Gastroesophageal sphincter (tissue), 4 donors: ENCODE measurements around the gene KCTD16. TPM values are rescaled to one million over a fixed set of nuclear protein-coding genes. Genes with fewer than 3 reads are reported as not detected.

Source experiments
- ATAC-seq: fragments of 150-250 bp; one replicate; pipeline ENCODE4 v1.9.1; 2016; ENCODE audit warnings: mild to moderate bottlenecking, moderate library complexity
- H3K27ac ChIP-seq, 4 donors: fragments of 200-600 bp; sonication (generic) in 3 of 4; 1 replicate in 3 of 4; 2 replicates in 1 of 4; pipeline ENCODE4 v1.5.1; 2016 to 2019
- H3K27me3 ChIP-seq: fragments of 200-600 bp; sonication (generic); one replicate; pipeline ENCODE4 v1.5.1; 2019
- H3K36me3 ChIP-seq, 2 donors: fragments of 200-600 bp; sonication (generic); one replicate each; pipeline ENCODE4 v1.5.1; 2019; ENCODE audit warnings: control low read depth in 1 of 2
- H3K4me1 ChIP-seq, 3 donors: fragments of 200-600 bp; sonication (generic); 1 replicate in 2 of 3; 2 replicates in 1 of 3; pipeline ENCODE4 v1.5.1; 2016 to 2019; ENCODE audit warnings: control low read depth in 2 of 3
- H3K4me3 ChIP-seq, 2 donors: fragments of 200-600 bp; sonication (generic); one replicate each; pipeline ENCODE4 v1.5.1; 2019; ENCODE audit warnings: mild to moderate bottlenecking in 1 of 2, moderate library complexity in 1 of 2
- H3K9me3 ChIP-seq, 3 donors: fragments of 200-600 bp; sonication (generic); one replicate each; pipeline ENCODE4 v1.5.1; 2017 to 2019; ENCODE audit warnings: control low read depth in 2 of 3
- EP300 ChIP-seq: sonication (generic); formaldehyde crosslinking; IDR thresholded peaks from one replicate; pipeline ENCODE4 v1.6.1; 2017; ENCODE audit warnings: antibody characterized with exemption, mild to moderate bottlenecking
- POLR2A ChIP-seq, 2 donors: fragments of 450-650 bp; IDR thresholded peaks; one replicate each; pipeline ENCODE4 v1.6.1; 2017; ENCODE audit warnings: antibody characterized with exemption in 2 of 2, mild to moderate bottlenecking in 2 of 2, moderate library complexity in 1 of 2
- POLR2AphosphoS5 ChIP-seq: sonication (generic); formaldehyde crosslinking; IDR thresholded peaks from one replicate; pipeline ENCODE4 v1.6.1; 2017; ENCODE audit warnings: antibody characterized with exemption
- WGBS, 2 donors: methylation state at CpG; one replicate each; pipeline ENCODE4 v1.1.5; 2018; ENCODE audit warnings: low coverage in 1 of 2; 5-methylcytosine and 5-hydroxymethylcytosine counted together
- total RNA-seq, 4 donors: library from RNA; depleted of rRNA; stranded (reverse); fragments of >200 nt; gene quantifications; one replicate each; pipeline ENCODE4 v1.1.0, GENCODE V29; 2016
- TF ChIP-seq, protein P1 (sequence below), 4 experiments: fragments of 200-600 bp in 2 of 4; fragments of 450-650 bp in 2 of 4; sonication (generic) in 1 of 4; IDR thresholded peaks; one replicate each; pipeline ENCODE4 v1.5.1; 2017 to 2019; ENCODE audit warnings: antibody characterized with exemption in 4 of 4, mild to moderate bottlenecking in 2 of 4, moderate library complexity in 2 of 4

Gene KCTD16
- total RNA-seq, 4 donors from 2014 or later: 0.05 to 0.13 (median 0.12) TPM; not detected in 1

DNA sequence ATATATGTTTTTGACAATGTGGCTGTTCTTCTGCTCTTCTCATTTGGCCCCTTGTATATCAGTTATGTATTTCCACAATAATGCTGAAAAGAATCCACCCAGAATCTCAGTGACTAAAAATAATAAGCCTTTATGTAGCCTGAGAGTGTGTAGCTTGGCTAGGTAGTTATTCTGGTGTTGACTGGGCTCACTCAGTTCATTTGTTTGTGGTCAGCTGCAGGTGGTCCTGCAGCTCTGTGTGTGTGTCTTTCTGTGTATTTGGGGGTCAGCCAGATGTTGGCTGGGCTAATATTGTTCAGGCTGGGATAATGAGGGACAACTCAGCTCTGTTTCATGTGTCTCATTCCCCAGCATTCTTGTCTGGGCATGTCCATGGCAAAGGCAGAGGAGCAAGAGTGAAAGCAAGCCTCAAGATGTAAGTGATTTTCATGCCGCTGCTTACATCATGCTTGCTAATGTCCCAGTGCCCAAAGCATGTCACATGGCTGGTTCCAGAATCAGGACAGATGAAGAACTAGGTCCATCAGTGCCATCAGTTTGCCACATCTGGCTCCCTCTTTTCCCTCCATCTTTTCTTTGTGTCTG lies 162.8 kb downstream of the KCTD16 start:
- Histone ChIP-seq H3K27ac (no peak overlapping the region), H3K27me3 (no peaks in the 10 kb centered on the region), H3K36me3 (no peaks in the 10 kb centered on the region), H3K4me1 (no peaks in the 10 kb centered on the region), H3K4me3 (no peak overlapping the region), H3K9me3 (no peaks in the 10 kb centered on the region)
- TF ChIP-seq POLR2AphosphoS5 (no peak), POLR2A (IDR thresholded peaks at IDR 0.05) (no peak), EP300 (no peak)
- TF ChIP-seq, protein P1, sequence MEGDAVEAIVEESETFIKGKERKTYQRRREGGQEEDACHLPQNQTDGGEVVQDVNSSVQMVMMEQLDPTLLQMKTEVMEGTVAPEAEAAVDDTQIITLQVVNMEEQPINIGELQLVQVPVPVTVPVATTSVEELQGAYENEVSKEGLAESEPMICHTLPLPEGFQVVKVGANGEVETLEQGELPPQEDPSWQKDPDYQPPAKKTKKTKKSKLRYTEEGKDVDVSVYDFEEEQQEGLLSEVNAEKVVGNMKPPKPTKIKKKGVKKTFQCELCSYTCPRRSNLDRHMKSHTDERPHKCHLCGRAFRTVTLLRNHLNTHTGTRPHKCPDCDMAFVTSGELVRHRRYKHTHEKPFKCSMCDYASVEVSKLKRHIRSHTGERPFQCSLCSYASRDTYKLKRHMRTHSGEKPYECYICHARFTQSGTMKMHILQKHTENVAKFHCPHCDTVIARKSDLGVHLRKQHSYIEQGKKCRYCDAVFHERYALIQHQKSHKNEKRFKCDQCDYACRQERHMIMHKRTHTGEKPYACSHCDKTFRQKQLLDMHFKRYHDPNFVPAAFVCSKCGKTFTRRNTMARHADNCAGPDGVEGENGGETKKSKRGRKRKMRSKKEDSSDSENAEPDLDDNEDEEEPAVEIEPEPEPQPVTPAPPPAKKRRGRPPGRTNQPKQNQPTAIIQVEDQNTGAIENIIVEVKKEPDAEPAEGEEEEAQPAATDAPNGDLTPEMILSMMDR (IDR thresholded peaks at IDR 0.05): no peak
- WGBS, 2 donors: 86 to 100% methylated on average over 1 of the region's 1 CpG
- ATAC-seq: no peak

DNA sequence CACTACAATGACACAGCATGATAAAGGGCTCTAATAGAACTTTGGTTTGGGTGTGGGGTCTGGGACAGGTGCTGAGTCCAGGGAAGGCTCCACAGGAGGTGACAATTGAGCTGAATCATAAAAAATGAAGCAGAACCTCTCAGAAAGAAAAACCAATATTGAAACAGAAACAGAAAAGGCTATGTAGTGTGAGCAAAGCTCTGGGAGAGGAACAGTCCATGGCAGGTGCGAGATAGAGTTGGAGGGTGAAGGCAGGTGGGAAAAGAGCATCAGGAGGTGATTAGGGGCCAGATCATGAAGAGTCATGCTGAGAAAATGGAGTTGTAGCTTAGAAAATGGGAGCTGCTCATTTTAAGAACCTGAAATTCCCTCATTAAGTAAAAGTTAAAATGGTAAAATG lies 164.9 kb downstream of the KCTD16 start:
- no peak for TF ChIP-seq POLR2A (IDR thresholded peaks at IDR 0.05)
- TF ChIP-seq EP300: no peak
- TF ChIP-seq, protein P1 (IDR thresholded peaks at IDR 0.05): no peak
- TF ChIP-seq POLR2AphosphoS5: no peak
- no peaks in the 10 kb centered on the region for H3K27me3 ChIP-seq
- H3K27ac ChIP-seq: no peak overlapping the region
- WGBS, 2 donors: 92 to 100% methylated on average over 1 of the region's 1 CpG
- no peaks in the 10 kb centered on the region for H3K4me1 ChIP-seq
- H3K4me3 ChIP-seq: no peak overlapping the region
- no peak for ATAC-seq
- H3K9me3 ChIP-seq: no peaks in the 10 kb centered on the region
- no peaks in the 10 kb centered on the region for H3K36me3 ChIP-seq

DNA sequence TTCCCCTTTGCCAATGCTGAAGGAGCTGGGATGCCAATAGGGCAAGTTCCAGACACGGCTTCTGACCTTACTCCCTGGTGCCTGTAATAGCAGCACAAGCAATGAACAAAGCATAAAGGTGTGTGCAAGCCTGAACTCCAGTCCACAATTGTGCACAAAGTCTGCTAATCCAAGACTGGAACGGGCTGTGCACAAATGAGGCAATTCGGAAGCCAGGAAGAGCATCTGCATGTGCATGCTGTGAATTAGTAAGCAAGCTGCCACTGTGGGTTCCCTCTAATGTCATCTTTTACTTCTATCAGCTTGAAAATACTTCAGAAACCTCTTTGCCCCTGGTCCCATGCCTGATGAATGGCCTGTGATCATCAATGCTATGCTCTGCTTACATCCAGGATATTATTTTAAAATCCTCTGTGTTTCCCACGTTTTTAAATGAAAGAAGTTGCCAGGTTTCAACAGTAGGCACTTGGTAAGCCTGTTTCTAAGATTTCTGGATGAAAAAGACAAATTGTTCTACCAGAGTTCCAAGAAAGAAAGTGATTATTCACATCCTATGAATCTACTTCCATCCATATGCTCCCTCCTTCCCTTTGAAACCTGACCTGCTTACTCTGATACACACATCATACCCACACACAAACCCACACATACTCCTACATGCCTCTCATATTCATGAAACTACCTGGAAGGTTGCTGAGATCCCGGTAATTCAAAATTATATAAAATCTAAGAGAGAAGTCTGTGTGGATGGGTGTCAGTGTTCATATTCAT lies 165.7 kb downstream of the KCTD16 start:
- Histone ChIP-seq H3K4me3 (no peak overlapping the region), H3K4me1 (no peaks in the 10 kb centered on the region), H3K27ac (no peak overlapping the region), H3K27me3 (no peaks in the 10 kb centered on the region), H3K9me3 (no peaks in the 10 kb centered on the region), H3K36me3 (no peaks in the 10 kb centered on the region)
- no peak for TF ChIP-seq EP300
- TF ChIP-seq, protein P1 (IDR thresholded peaks at IDR 0.05): no peak
- no peak for TF ChIP-seq POLR2A (IDR thresholded peaks at IDR 0.05)
- no peak for TF ChIP-seq POLR2AphosphoS5
- ATAC-seq: no peak
- WGBS, 2 donors: 48 to 66% methylated on average over 2 to 4 of the region's 5 CpGs

GRCh38 chr5:144352330-144352729 lies 181.7 kb downstream of the KCTD16 start:
- Histone ChIP-seq H3K4me3 (no peak overlapping the region), H3K36me3 (no peaks in the 10 kb centered on the region), H3K4me1 (no peaks in the 10 kb centered on the region), H3K27ac (no peak overlapping the region), H3K27me3 (no peaks in the 10 kb centered on the region), H3K9me3 (no peaks in the 10 kb centered on the region)
- TF ChIP-seq POLR2A (IDR thresholded peaks at IDR 0.05): no peak
- no peak for TF ChIP-seq EP300
- TF ChIP-seq, protein P1 (IDR thresholded peaks at IDR 0.05): no peak
- TF ChIP-seq POLR2AphosphoS5: no peak
- ATAC-seq: no peak
- 28 to 39% methylated on average over 4 of the region's 4 CpGs for WGBS, 2 donors
